Endothelial cell (in vitro differentiated cells): ENCODE results near the gene ERBIN. TPM values are rescaled to one million over a fixed set of nuclear protein-coding genes. Genes with fewer than 3 reads are reported as not detected.

Experiments used
- DNase-seq: peaks from one replicate; pipeline ENCODE4 v3.0.0; 2021; ENCODE audit warnings: low spot score
- H3K27ac Mint-ChIP-seq: one replicate; pipeline ENCODE4 v1.8.0; 2021; ENCODE audit warnings: mixed read lengths, inconsistent platforms; ENCODE audit not compliant: unreplicated experiment
- H3K27me3 Mint-ChIP-seq: one replicate; pipeline ENCODE4 v1.8.0; 2021; ENCODE audit warnings: mild to moderate bottlenecking, moderate library complexity, mixed read lengths, inconsistent platforms; ENCODE audit not compliant: unreplicated experiment
- H3K36me3 Mint-ChIP-seq: one replicate; pipeline ENCODE4 v1.8.0; 2021; ENCODE audit warnings: mild to moderate bottlenecking, low read depth, mixed read lengths, inconsistent platforms; ENCODE audit not compliant: unreplicated experiment
- H3K4me1 Mint-ChIP-seq: one replicate; pipeline ENCODE4 v1.8.0; 2021; ENCODE audit warnings: mild to moderate bottlenecking, mixed read lengths, inconsistent platforms; ENCODE audit not compliant: unreplicated experiment
- H3K4me3 Mint-ChIP-seq: one replicate; pipeline ENCODE4 v1.8.0; 2021; ENCODE audit warnings: mild to moderate bottlenecking, mixed read lengths, inconsistent platforms; ENCODE audit not compliant: unreplicated experiment
- H3K9me3 Mint-ChIP-seq: one replicate; pipeline ENCODE4 v1.8.0; 2021; ENCODE audit warnings: mixed read lengths, inconsistent platforms; ENCODE audit not compliant: unreplicated experiment
- CTCF ChIP-seq: fragments of 200-600 bp; sonication (generic); IDR thresholded peaks from one replicate; pipeline ENCODE4 v1.5.0; 2021; ENCODE audit warnings: antibody characterized with exemption; ENCODE audit not compliant: unreplicated experiment
- total RNA-seq: library from RNA; stranded (reverse); fragmentation: NEBNext Ultra II Directional; extraction: Animal tissue kit (Norgen Biotek cat#: 25700); gene quantifications from one replicate; pipeline ENCODE4 v1.2.1, GENCODE V29; 2021; ENCODE audit not compliant: unreplicated experiment

Gene ERBIN
- total RNA-seq, 1 donor from 2014 or later = 93.3 TPM

GRCh38 chr5:65923339-65923738, 3.0 kb upstream of the ERBIN start:
- peaks cover 18% of the 10 kb centered on the region for H3K27me3 Mint-ChIP-seq
- peaks cover 28% of the 10 kb centered on the region for H3K4me1 Mint-ChIP-seq
- no peak for DNase-seq
- no peaks in the 10 kb centered on the region for H3K9me3 Mint-ChIP-seq
- no peak overlapping the region for H3K4me3 Mint-ChIP-seq
- H3K36me3 Mint-ChIP-seq = peaks cover 10% of the 10 kb centered on the region
- H3K27ac Mint-ChIP-seq = no peak overlapping the region
- TF ChIP-seq CTCF = no peak

- no peak for DNase-seq
- Mint-ChIP-seq H3K27me3 (peaks cover 18% of the 10 kb centered on the region), H3K4me1 (peaks cover 28% of the 10 kb centered on the region), H3K9me3 (no peaks in the 10 kb centered on the region), H3K4me3 (peak overlapping the region; percentile 96), H3K27ac (peak overlapping the region; percentile 95), H3K36me3 (peaks cover 10% of the 10 kb centered on the region)
- TF ChIP-seq CTCF = no peak
These were observed 1.9 kb upstream of the ERBIN start for GRCh38 chr5:65924366-65925043.

GRCh38 chr5:65925044-65925600, 1.3 kb upstream of the ERBIN start:
- peaks cover 18% of the 10 kb centered on the region for H3K27me3 Mint-ChIP-seq
- peaks cover 31% of the 10 kb centered on the region for H3K4me1 Mint-ChIP-seq
- DNase-seq = peak; percentile 58
- peak overlapping the region; percentile 95 for H3K27ac Mint-ChIP-seq
- peaks cover 10% of the 10 kb centered on the region for H3K36me3 Mint-ChIP-seq
- no peaks in the 10 kb centered on the region for H3K9me3 Mint-ChIP-seq
- H3K4me3 Mint-ChIP-seq = peak overlapping the region; percentile 96
- TF ChIP-seq CTCF = no peak

GRCh38 chr5:65925601-65926275, 637 bp upstream of the ERBIN start:
- H3K36me3 Mint-ChIP-seq = peaks cover 10% of the 10 kb centered on the region
- no peaks in the 10 kb centered on the region for H3K9me3 Mint-ChIP-seq
- DNase-seq = peak; percentile 82
- H3K27me3 Mint-ChIP-seq = peaks cover 18% of the 10 kb centered on the region
- H3K27ac Mint-ChIP-seq = peak overlapping the region; percentile 84
- peak overlapping the region; percentile 91 for H3K4me3 Mint-ChIP-seq
- no peak for TF ChIP-seq CTCF
- peaks cover 36% of the 10 kb centered on the region for H3K4me1 Mint-ChIP-seq

- H3K27ac Mint-ChIP-seq = peak overlapping the region; percentile 93
- no peak for TF ChIP-seq CTCF
- no peak for DNase-seq
- peaks cover 10% of the 10 kb centered on the region for H3K36me3 Mint-ChIP-seq
- peaks cover 18% of the 10 kb centered on the region for H3K27me3 Mint-ChIP-seq
- H3K4me1 Mint-ChIP-seq = peaks cover 34% of the 10 kb centered on the region
- peak overlapping the region; percentile 99 for H3K4me3 Mint-ChIP-seq
- no peaks in the 10 kb centered on the region for H3K9me3 Mint-ChIP-seq
These were observed 518 bp downstream of the ERBIN start for GRCh38 chr5:65926893-65927292.
